Testis (tissue), 2 donors: ENCODE data around the gene EPS15.

Source experiments
- CTCF ChIP-seq, 3 experiments: fragments of 450-650 bp in 2 of 3; fragments of 200-600 bp in 1 of 3; sonication (generic) in 1 of 3; IDR thresholded peaks; one replicate each; pipeline ENCODE4 v1.5.1; 2016 to 2019; ENCODE audit warnings: antibody characterized with exemption in 3 of 3, mild to moderate bottlenecking in 2 of 3, moderate library complexity in 1 of 3
- POLR2A ChIP-seq: fragments of 450-650 bp; IDR thresholded peaks from one replicate; pipeline ENCODE4 v1.6.1; 2017; ENCODE audit warnings: antibody characterized with exemption, mild to moderate bottlenecking, moderate library complexity

DNA sequence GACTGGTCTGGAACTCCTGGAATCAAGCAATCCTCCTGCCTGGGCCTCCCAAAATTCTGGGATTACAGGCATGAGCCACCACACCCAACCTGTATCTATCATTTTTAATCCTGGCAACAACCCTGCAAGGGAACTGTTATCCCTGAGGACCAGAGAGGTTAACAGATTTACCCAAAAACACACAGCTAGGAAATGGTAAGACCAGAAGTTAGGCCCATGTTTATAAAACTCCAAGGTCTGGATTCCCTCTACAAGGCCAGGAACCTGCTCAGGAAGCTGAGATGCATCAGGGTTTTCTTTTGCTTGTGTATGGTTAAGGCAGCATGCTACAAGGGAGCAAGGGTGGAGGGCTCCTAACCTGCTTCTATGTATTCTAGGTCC is 170.9 kb downstream of the EPS15 start:
- TF ChIP-seq CTCF (IDR thresholded peaks at IDR 0.05) (no peak), POLR2A (no peak)
